ENCODE measurements around the gene SKI.

The SKI gene

DNA sequence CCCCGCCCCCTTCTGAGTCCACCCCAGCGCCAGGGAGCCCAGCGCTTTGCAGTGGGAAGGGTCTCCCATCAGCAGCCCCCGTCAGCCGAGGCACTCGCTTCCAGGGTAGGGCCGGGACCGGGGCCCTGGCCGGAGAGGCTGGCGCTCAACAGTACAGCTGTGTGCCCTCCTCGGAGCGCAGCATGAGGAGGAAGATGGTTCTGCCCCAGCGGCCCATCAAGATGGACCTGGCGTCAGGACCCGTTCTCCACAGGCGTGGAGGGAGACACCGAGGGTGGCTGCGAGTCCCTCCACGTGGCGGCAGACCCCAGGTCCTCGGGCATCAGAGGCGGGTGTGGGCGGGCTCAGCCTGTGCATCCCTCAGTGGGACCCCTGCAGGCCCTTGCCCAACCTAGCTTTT, 109.0 kb downstream of the SKI start:
- no peak for TF ChIP-seq GATA2 (IDR thresholded peaks at IDR 0.05; ENCODE audit: low read depth, low read length)
- no peak for TF ChIP-seq GATA3 (IDR thresholded peaks at IDR 0.05; ENCODE audit: low read depth, low read length)

GRCh38 chr1:2337501-2337900, 109.4 kb downstream of the SKI start:
- TF ChIP-seq GATA2 (IDR thresholded peaks at IDR 0.05; ENCODE audit: low read depth, low read length): no peak

- TF ChIP-seq GATA2 (IDR thresholded peaks at IDR 0.05; ENCODE audit: low read depth, low read length) (no peak), GATA3 (IDR thresholded peaks at IDR 0.05; ENCODE audit: low read depth, low read length) (no peak)
Measured at GRCh38 chr1:2339206-2340085, 111.3 kb downstream of the SKI start.

DNA sequence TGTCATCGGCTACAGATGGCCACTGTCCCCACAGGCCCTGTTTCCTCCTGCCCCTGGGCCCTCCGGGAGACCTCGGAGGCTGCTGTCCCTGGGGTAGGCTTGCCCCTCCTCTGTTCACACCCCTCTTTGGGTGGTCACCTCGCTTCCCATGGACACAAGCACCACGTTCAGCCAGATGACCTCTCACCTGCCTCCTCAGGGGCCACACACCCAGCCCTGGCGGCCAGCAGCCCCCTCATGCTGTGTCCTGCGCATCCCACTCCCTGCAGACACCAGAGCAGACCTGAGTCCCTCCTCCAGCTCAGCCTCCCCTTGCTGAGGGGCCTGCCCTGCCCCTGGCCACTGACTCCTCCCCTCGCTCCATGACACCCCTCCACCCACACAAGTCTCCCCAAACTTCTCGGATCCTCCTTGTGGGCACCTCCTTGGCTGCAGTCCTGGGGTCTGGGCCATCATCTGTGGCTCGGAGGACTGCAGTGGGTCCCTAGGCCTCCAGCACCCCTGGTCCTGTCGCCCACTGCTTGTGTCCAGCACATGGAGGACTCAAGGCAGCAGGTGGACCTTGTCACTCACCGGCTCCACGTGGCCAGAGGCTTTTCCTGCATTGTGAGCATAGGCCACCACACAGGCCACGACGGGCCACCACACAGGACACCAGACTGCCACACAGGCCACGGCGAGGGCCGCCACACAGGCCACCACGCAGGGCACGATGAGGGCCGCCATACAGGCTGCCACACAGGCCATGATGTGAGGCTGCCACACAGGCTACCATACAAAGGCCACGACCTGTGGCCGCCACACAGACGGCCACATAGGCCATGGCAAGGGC, 112.2 kb downstream of the SKI start:
- TF ChIP-seq GATA2 (IDR thresholded peaks at IDR 0.05; ENCODE audit: low read depth, low read length) (no peak), GATA3 (IDR thresholded peaks at IDR 0.05; ENCODE audit: low read depth, low read length) (no peak)

GRCh38 chr1:2340918-2341254, 112.8 kb downstream of the SKI start:
- TF ChIP-seq GATA2 (IDR thresholded peaks at IDR 0.05; ENCODE audit: low read depth, low read length) (no peak), GATA3 (IDR thresholded peaks at IDR 0.05; ENCODE audit: low read depth, low read length) (no peak)

DNA sequence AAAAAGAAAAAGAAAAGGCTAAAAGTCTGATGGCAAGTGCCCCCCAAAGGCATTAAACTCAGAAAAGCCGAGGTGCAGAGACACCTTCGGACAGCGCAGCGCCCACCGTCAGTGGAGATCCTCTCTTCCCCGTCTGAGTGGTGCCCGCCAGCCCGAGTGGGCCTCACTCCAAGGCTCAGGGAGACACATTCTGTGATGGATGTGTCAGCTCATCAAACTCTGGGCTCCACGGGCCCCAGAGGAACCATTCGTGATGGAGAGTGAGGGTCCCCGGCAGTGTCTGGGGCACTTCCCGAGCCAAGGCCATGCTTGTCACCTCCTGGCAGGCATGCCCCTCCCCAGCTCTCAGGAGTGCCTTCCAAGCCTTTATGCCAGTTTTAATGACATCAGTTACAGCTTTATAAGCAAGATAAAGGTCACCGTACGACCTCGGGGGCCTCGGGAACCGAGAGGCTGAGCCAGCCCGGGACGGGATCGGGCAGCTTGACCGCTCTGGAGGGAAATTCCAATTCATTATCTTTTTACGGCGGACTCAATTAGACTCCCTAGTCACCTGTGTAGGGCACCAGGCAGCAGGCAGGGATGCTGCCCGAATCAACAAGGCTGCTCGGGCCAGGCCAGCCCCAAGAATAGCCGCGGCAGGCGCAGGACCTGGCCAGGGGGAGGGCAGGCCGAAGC, 113.7 kb downstream of the SKI start:
- no peak for TF ChIP-seq GATA2 (IDR thresholded peaks at IDR 0.05; ENCODE audit: low read depth, low read length)

GRCh38 chr1:2342384-2343022, 114.4 kb downstream of the SKI start:
- no peak for TF ChIP-seq GATA2 (IDR thresholded peaks at IDR 0.05; ENCODE audit: low read depth, low read length)
- TF ChIP-seq GATA3 (IDR thresholded peaks at IDR 0.05; ENCODE audit: low read depth, low read length): no peak

DNA sequence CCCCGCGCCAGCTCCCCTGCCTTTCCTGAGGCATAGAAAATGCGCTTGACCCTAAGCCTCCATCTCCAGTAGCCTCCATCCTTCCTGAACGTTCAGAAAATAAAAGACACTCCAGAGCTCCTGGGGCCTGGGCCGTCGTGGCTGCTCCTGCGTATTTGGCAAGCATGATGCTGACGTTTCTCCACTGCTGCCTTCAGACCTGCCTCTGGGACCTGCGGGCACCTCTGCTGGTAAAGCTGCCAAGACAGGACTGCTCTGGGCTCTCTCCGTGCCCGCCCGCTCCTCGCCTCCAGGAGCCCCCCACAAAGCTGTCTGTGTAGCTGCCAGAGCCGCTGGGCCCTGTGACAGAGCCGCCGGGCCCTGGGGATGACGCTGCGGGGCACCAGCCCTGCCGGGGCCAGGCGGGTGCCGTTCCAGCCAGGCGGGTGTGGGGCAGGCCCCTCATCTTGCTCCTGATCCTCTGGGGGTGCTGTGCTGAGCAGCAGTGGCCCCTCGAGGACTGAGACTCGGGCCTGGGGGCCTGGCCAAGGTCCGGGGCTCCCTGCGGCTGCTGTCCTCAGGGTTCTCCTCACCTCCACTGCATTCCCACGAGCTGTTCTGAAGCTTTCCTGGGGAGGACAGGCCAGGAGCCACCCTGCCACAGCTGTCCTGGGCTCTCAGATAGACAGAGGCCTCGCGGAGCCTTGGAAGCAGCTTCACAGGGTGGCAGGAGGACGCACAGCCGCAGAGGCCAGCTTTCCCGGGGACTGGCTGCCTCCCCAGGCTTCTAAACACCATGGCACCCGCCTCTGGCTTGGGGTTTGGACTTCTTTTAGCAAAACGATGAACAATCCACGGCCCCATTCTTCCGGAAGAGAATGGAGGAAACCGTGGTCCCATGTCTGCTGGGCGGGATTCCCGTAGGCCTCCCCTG, 115.2 kb downstream of the SKI start:
- TF ChIP-seq GATA2 (IDR thresholded peaks at IDR 0.05; ENCODE audit: low read depth, low read length): no peak
- no peak for TF ChIP-seq GATA3 (IDR thresholded peaks at IDR 0.05; ENCODE audit: low read depth, low read length)

DNA sequence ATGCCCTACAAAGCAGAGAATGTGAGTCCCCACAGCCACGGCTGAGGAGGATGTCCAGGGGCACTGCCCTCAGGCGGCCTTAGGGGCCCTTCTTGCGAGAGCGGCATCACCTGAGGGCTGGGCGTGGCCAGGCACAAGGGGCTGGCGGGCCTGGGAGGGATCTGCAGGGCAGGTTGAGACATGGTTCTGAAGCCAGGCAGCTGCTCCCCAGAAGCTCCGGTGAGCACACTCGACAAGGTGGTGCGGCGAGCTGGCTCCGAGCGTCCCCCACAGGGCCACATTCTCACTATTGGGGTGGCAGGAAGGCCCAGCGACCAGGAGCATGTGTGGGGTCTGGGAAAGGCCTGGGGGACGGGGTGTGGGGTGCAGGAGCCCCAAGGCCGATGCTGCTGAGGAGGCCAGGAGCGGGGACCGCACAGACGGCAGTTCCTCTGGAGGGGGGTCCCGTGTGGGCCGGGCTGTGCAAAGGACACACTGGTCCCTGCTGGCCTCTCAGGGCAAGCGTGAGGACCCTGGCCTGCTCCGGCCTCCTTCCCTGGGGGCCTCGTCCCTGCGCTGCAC, 116.1 kb downstream of the SKI start:
- TF ChIP-seq GATA2 (IDR thresholded peaks at IDR 0.05; ENCODE audit: low read depth, low read length) (no peak), GATA3 (IDR thresholded peaks at IDR 0.05; ENCODE audit: low read depth, low read length) (no peak)

DNA sequence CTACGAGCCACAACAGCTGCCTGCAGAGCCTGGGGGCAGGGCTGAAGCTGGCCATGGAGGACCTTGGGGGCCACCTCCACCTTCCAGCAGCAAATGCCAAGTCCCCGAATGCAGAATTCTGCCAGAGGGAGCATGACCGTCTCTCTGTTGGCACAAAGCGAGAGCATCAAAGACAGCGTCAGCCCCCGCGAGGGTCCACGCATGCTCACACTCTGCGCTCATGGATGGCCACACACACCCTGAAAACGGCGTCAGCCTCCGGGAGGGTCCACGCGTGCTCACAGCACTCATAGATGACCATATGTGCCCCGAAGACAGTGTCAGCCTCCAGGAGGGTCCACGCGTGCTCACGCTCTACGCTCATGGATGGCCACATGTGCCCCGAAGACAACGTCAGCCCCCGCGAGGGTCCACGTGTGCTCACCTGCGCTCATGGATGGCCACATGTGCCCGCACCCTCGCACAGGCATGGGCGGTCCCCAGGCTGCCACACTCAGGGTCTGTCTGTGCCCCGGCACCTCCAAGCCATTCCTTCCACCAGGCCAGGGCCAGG, 116.7 kb downstream of the SKI start:
- TF ChIP-seq GATA2 (IDR thresholded peaks at IDR 0.05; ENCODE audit: low read depth, low read length): no peak

DNA sequence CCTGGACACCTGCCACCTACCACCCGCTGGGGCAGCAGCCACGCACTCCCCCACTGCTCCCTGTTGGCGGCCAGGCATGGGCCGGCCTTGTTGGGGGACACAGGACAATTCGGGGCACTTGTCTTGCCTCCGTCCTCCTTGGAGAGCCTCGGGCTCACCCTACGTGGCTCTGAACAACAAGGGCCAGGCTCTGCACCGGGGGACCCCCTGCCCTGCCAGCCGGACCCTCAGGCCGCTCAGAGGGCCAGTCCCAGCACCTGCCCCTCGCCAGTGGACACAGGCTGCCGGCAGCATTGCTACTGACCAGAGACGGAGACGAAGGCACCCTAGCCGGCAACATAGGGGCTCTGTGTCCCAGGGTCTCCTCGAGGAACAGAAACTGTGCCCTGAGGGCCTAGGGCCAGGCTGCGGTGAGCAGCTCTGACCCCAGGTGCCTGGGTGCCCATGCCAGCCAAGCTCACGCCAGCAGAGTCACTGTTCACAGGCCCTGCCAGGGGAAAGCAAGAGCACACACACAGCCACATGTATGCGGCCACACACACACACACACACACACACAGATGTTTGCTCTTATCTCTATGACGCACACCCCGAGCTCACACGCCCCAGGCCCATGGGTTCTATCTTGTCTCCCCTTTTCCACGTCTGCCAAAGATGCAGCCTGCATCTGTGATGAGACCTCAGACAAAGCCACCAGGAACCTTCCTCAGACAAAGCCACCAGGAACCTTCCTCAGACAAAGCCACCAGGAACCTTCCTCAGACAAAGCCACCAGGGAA, 117.4 kb downstream of the SKI start:
- TF ChIP-seq GATA2 (IDR thresholded peaks at IDR 0.05; ENCODE audit: low read depth, low read length) (no peak), GATA3 (IDR thresholded peaks at IDR 0.05; ENCODE audit: low read depth, low read length) (no peak)

Measured in SH-SY5Y (cell line).